Endothelial cell of umbilical vein (primary cell): ENCODE results near the gene OSBPL8. TPM values are rescaled to one million over a fixed set of nuclear protein-coding genes. Genes with fewer than 3 reads are reported as not detected.
"Not testable (repeated sequence)": the region's sequence is repeated elsewhere in the genome, so short reads cannot be mapped to it uniquely, and the experiment has no call there.

ENCODE experiments used
- BruUV-seq: library from RNA; stranded (reverse); fragments of 400-500 nt; replicated peaks from 2 replicates; lab custom pipeline; 2021; lab: Mats Ljungman, UMichigan
- CTCF ChIA-PET: fragments of 300-600, 350-600 bp; sonication (Branson Sonifier 250); formaldehyde crosslinking; loops from one replicate; lab custom pipeline; 2021; ENCODE audit warnings: antibody characterized with exemption, inconsistent platforms; lab: Charles Lee
- POLR2A ChIA-PET: fragments of 300-600, 350-600 bp; sonication (Branson Sonifier 250); formaldehyde crosslinking; loops from one replicate; lab custom pipeline; 2021; ENCODE audit warnings: antibody characterized with exemption, inconsistent platforms; lab: Charles Lee
- DNase-seq: peaks from one replicate; pipeline ENCODE4 v3.0.0-alpha.2; 2011; ENCODE audit warnings: low read depth, low spot score
- FAIRE-seq: peaks from 2 replicates; lab custom pipeline; 2011; peaks lifted over from hg19 to GRCh38; lab: Jason Lieb, UNC
- H2AFZ ChIP-seq: 2 replicates; pipeline ENCODE4 v1.6.0; 2012; ENCODE audit warnings: low read depth, low read length, control low read depth, inconsistent platforms
- H3K27ac ChIP-seq: 2 replicates; pipeline ENCODE4 v1.5.1; 2011; ENCODE audit warnings: low read depth, mild to moderate bottlenecking, control low read depth, low read length, moderate library complexity; ENCODE audit not compliant: insufficient read depth
- H3K27me3 ChIP-seq, 2 experiments: 2 replicates each; pipeline versions ENCODE4 v1.6.0 to v1.6.1; 2011; ENCODE audit warnings: low read length in 2 of 2, mixed read lengths in 1 of 2; ENCODE audit not compliant: control insufficient read depth in 2 of 2, insufficient read depth in 2 of 2
- H3K36me3 ChIP-seq, 2 experiments: 2 replicates in 1 of 2; 3 replicates in 1 of 2; pipeline ENCODE4 v1.5.1; 2011; ENCODE audit warnings: low read length in 2 of 2, mild to moderate bottlenecking in 1 of 2, moderate library complexity in 1 of 2; ENCODE audit not compliant: control insufficient read depth in 2 of 2, insufficient read depth in 2 of 2; ENCODE audit errors: extremely low read depth in 1 of 2
- H3K4me1 ChIP-seq: 3 replicates; pipeline ENCODE4 v1.5.1; 2011; ENCODE audit warnings: mild to moderate bottlenecking, low read length; ENCODE audit not compliant: control insufficient read depth, insufficient read depth; ENCODE audit errors: extremely low read depth
- H3K4me2 ChIP-seq: 2 replicates; pipeline ENCODE4 v1.6.1; 2011; ENCODE audit warnings: low read length, control low read depth, mixed read lengths; ENCODE audit not compliant: insufficient read depth
- H3K4me3 ChIP-seq, 3 experiments: fragments of 200-600 bp in 1 of 3; sonication (generic), shearing (Covaris generic) in 1 of 3; replicated peaks in 1 of 3; 2 replicates each; pipeline ENCODE4 v1.5.1; 2011 to 2016; ENCODE audit warnings: control low read depth in 3 of 3, low read length in 3 of 3, mild to moderate bottlenecking in 2 of 3, inconsistent platforms in 1 of 3, low read depth in 1 of 3, moderate library complexity in 1 of 3; ENCODE audit not compliant: insufficient read depth in 1 of 3
- H3K79me2 ChIP-seq: 2 replicates; pipeline ENCODE4 v1.6.0; 2012; ENCODE audit warnings: low read length, inconsistent platforms; ENCODE audit not compliant: control insufficient read depth, insufficient read depth
- H3K9ac ChIP-seq: replicated peaks from 2 replicates; pipeline ENCODE3; 2011; ENCODE audit warnings: low read length, control low read depth; ENCODE audit not compliant: insufficient read depth; ENCODE audit errors: extremely low read depth
- H3K9me1 ChIP-seq: replicated peaks from 3 replicates; pipeline ENCODE4 v1.6.0; 2011; ENCODE audit warnings: mild to moderate bottlenecking, low read length; ENCODE audit not compliant: control insufficient read depth, insufficient read depth; ENCODE audit errors: extremely low read depth
- H3K9me3 ChIP-seq: replicated peaks from 2 replicates; pipeline ENCODE4 v1.5.1; 2012; ENCODE audit warnings: low read length, inconsistent platforms; ENCODE audit not compliant: control insufficient read depth, insufficient read depth
- H4K20me1 ChIP-seq: replicated peaks from 2 replicates; pipeline ENCODE3; 2011; ENCODE audit warnings: mild to moderate bottlenecking, low read length; ENCODE audit not compliant: control insufficient read depth, insufficient read depth; ENCODE audit errors: extremely low read depth
- EZH2 ChIP-seq: IDR thresholded peaks from 2 replicates; pipeline ENCODE4 v1.6.1; 2012; ENCODE audit warnings: borderline replicate concordance, low read depth, mild to moderate bottlenecking, moderate library complexity, low read length, inconsistent platforms; ENCODE audit not compliant: severe bottlenecking
- FOS ChIP-seq: IDR thresholded peaks from 2 replicates; pipeline ENCODE4 v1.6.1; 2011; ENCODE audit warnings: mild to moderate bottlenecking, low read length, moderate library complexity, borderline replicate concordance; ENCODE audit not compliant: insufficient read depth
- GATA2 ChIP-seq: IDR thresholded peaks from 2 replicates; pipeline ENCODE4 v1.7.0; 2011; ENCODE audit warnings: low read depth, mild to moderate bottlenecking, moderate library complexity, mixed read lengths, low read length; ENCODE audit not compliant: insufficient read length, insufficient read depth
- JUN ChIP-seq: IDR thresholded peaks from 2 replicates; pipeline ENCODE4 v1.6.1; 2011; ENCODE audit warnings: borderline replicate concordance, low read depth; ENCODE audit not compliant: insufficient read length, insufficient read depth
- MYC ChIP-seq: IDR thresholded peaks from one replicate; pipeline ENCODE4 v1.6.1; 2011; ENCODE audit warnings: mild to moderate bottlenecking, low read depth, low read length
- POLR2A ChIP-seq: IDR thresholded peaks from 2 replicates; pipeline ENCODE4 v1.6.1; 2012; ENCODE audit warnings: low read depth, mild to moderate bottlenecking, control low read depth, low read length
- POLR2AphosphoS5 ChIP-seq: IDR thresholded peaks from 2 replicates; pipeline ENCODE4 v1.6.1; 2012; ENCODE audit warnings: low read depth, mild to moderate bottlenecking, control low read depth, low read length, moderate library complexity; ENCODE audit not compliant: insufficient read depth
- dilution Hi-C: fragments of 300-500 bp; cut with MboI; formaldehyde crosslinking; loops from one replicate; pipeline ENCODE4 v1.15.0; 2019; ENCODE audit warnings: low sequenced_read_pairs; ENCODE audit not compliant: extremely low pct_ligation_motif_present
- intact Hi-C: fragments of 100-400 bp; cut with micrococcal nuclease; formaldehyde crosslinking; loops from one replicate; pipeline ENCODE4 v1.10.0; 2022
- polyA plus RNA-seq, 4 experiments: library from polyadenylated mRNA; depleted of rRNA in 3 of 4; stranded (reverse) in 3 of 4; unstranded in 1 of 4; fragments of >200 nt; gene quantifications; 2 replicates each; pipeline versions ENCODE4 v1.2.1 to v1.2.3, GENCODE V29; 2011 to 2012; ENCODE audit warnings: missing spikeins in 1 of 4
- total RNA-seq: library from RNA; stranded (reverse); gene quantifications from 2 replicates; pipeline ENCODE4 v1.2.3, GENCODE V29; 2021
- TF ChIP-seq, protein P1 (sequence below): IDR thresholded peaks from 2 replicates; pipeline ENCODE4 v1.6.1; 2011; ENCODE audit not compliant: insufficient read depth, insufficient read length
- TF ChIP-seq, protein P2 (sequence below), 2 donors: IDR thresholded peaks; 1 replicate in 1 of 2; 2 replicates in 1 of 2; pipeline ENCODE4 v1.5.1; 2011; ENCODE audit warnings: low read length in 2 of 2, mild to moderate bottlenecking in 2 of 2, moderate library complexity in 2 of 2, control low read depth in 1 of 2, inconsistent platforms in 1 of 2, low read depth in 1 of 2; ENCODE audit not compliant: insufficient read depth in 1 of 2; ENCODE audit errors: extremely low read depth in 1 of 2

Gene OSBPL8
- total and polyA plus RNA-seq, 2 donors (not counting 3 experiments of a cell fraction or from before 2014, with no cell fraction given), result 10.3 to 47.6 TPM

DNA sequence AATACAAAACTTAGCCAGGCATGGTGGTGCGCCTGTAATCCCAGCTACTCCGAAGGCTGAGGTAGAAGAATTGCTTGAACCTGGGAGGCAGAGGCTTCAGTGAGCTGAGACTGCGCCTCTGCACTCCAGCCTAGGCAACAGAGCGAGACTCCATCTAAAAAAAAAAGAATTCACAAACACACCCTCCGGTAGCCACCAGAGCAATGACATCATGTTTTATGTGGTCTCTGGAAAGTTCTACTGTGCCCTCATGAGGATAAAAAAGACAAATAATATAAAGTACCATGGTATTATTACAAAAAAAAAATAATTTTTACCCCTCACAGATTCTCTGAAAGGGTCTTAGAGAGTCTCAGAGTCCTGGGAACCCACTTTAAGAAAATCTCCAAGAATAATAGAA is 81.5 kb downstream of the OSBPL8 start:
- intact Hi-C loops (no loop called here), dilution Hi-C loops (no loop called here)
- Histone ChIP-seq H3K79me2 (no peaks in the 10 kb centered on the region), H3K9me3 (no peaks in the 10 kb centered on the region), H3K9ac (no peak overlapping the region), H4K20me1 (no peaks in the 10 kb centered on the region), H3K4me2 (no peak overlapping the region), H3K27me3 (no peaks in the 10 kb centered on the region), H3K9me1 (no peaks in the 10 kb centered on the region), H2AFZ (no peak overlapping the region), H3K4me3 (no peak overlapping the region), H3K36me3 (no peaks in the 10 kb centered on the region), H3K27ac (no peak overlapping the region), H3K4me1 (no peaks in the 10 kb centered on the region)
- BruUV-seq, result no TSS peak
- no peak for FAIRE-seq
- POLR2A ChIA-PET, result no interaction called here
- no peak for DNase-seq
- CTCF ChIA-PET, result no interaction called here
- TF ChIP-seq POLR2AphosphoS5 (no peak), FOS (no peak), EZH2 (no peak), JUN (no peak), MYC (no peak), POLR2A (no peak), GATA2 (no peak)
- TF ChIP-seq, protein P1, sequence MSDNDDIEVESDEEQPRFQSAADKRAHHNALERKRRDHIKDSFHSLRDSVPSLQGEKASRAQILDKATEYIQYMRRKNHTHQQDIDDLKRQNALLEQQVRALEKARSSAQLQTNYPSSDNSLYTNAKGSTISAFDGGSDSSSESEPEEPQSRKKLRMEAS, result no peak
- TF ChIP-seq, protein P2, sequence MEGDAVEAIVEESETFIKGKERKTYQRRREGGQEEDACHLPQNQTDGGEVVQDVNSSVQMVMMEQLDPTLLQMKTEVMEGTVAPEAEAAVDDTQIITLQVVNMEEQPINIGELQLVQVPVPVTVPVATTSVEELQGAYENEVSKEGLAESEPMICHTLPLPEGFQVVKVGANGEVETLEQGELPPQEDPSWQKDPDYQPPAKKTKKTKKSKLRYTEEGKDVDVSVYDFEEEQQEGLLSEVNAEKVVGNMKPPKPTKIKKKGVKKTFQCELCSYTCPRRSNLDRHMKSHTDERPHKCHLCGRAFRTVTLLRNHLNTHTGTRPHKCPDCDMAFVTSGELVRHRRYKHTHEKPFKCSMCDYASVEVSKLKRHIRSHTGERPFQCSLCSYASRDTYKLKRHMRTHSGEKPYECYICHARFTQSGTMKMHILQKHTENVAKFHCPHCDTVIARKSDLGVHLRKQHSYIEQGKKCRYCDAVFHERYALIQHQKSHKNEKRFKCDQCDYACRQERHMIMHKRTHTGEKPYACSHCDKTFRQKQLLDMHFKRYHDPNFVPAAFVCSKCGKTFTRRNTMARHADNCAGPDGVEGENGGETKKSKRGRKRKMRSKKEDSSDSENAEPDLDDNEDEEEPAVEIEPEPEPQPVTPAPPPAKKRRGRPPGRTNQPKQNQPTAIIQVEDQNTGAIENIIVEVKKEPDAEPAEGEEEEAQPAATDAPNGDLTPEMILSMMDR (IDR thresholded peaks at IDR 0.05; ENCODE audit: extremely low read depth in 1 of 2, insufficient read depth in 1 of 2, low read depth in 1 of 2, low read length in 2 of 2), result no peak

GRCh38 chr12:76472862-76473261 is 86.7 kb downstream of the OSBPL8 start:
- FAIRE-seq, dilution Hi-C loops, H3K4me2 ChIP-seq, intact Hi-C loops, H3K4me1 ChIP-seq, H3K9ac ChIP-seq, H4K20me1 ChIP-seq, H3K9me3 ChIP-seq, DNase-seq, H3K79me2 ChIP-seq, H3K27ac ChIP-seq, CTCF ChIA-PET, POLR2A ChIA-PET, H3K9me1 ChIP-seq, H3K36me3 ChIP-seq, H2AFZ ChIP-seq, H3K27me3 ChIP-seq, BruUV-seq, H3K4me3 ChIP-seq: not testable (repeated sequence)
